Smooth muscle cell (in vitro differentiated cells): ENCODE measurements around the gene CNGA1. TPM values are rescaled to one million over a fixed set of nuclear protein-coding genes. Genes with fewer than 3 reads are reported as not detected.

ENCODE experiments used
- DNase-seq: peaks from one replicate; lab custom pipeline; 2025; ENCODE audit not compliant: unreplicated experiment; lab: John Stamatoyannopoulos, UW
- H2AFZ ChIP-seq: fragments of 200-600 bp; sonication (generic); 2 replicates; pipeline ENCODE4 v1.6.0; 2016; ENCODE audit warnings: antibody characterized with exemption, low read depth, mild to moderate bottlenecking
- H3F3A ChIP-seq: fragments of 200-600 bp; sonication (generic); 2 replicates; pipeline ENCODE4 v1.6.0; 2017; ENCODE audit warnings: antibody characterized with exemption, low read depth
- H3K27ac ChIP-seq: fragments of 200-600 bp; sonication (generic); 2 replicates; pipeline ENCODE4 v1.5.1; 2016; ENCODE audit warnings: low read depth, mild to moderate bottlenecking
- H3K27me3 ChIP-seq: fragments of 200-600 bp; sonication (generic); 2 replicates; pipeline ENCODE4 v1.6.1; 2016; ENCODE audit warnings: low read depth, mild to moderate bottlenecking
- H3K36me3 ChIP-seq: fragments of 200-600 bp; sonication (generic); 2 replicates; pipeline ENCODE4 v1.5.1; 2016; ENCODE audit warnings: low read depth
- H3K4me1 ChIP-seq: fragments of 200-600 bp; sonication (generic); 2 replicates; pipeline ENCODE4 v1.5.1; 2016; ENCODE audit warnings: low read depth
- H3K4me2 ChIP-seq: fragments of 200-600 bp; sonication (generic); 2 replicates; pipeline ENCODE4 v1.6.0; 2016; ENCODE audit warnings: mild to moderate bottlenecking
- H3K4me3 ChIP-seq: fragments of 200-600 bp; sonication (generic); 2 replicates; pipeline ENCODE4 v1.5.1; 2016; ENCODE audit warnings: mild to moderate bottlenecking
- H3K79me2 ChIP-seq: fragments of 200-600 bp; sonication (generic); 2 replicates; pipeline ENCODE4 v1.6.0; 2016; ENCODE audit warnings: low read depth, mild to moderate bottlenecking
- H3K9ac ChIP-seq: fragments of 200-600 bp; sonication (generic); 2 replicates; pipeline ENCODE4 v1.6.0; 2016; ENCODE audit warnings: low read depth
- H3K9me3 ChIP-seq: fragments of 200-600 bp; sonication (generic); replicated peaks from 2 replicates; pipeline ENCODE4 v1.5.1; 2016; ENCODE audit warnings: low read depth
- H4K20me1 ChIP-seq: fragments of 200-600 bp; sonication (generic); 2 replicates; pipeline ENCODE4 v1.6.0; 2016; ENCODE audit warnings: low read depth
- WGBS: methylation state at CpG from one replicate; pipeline ENCODE4 v1.1.7; 2016; ENCODE audit warnings: low lambda C conversion rate; 5-methylcytosine and 5-hydroxymethylcytosine counted together
- polyA plus RNA-seq: library from polyadenylated mRNA; unstranded; fragments of >200 nt; fragmentation: Nextera tagmentation; extraction: Ambion mirVana; gene quantifications from 2 replicates; pipeline ENCODE4 v1.2.1, GENCODE V29; 2016
- total RNA-seq: library from RNA; depleted of rRNA; stranded (reverse); fragments of >200 nt; gene quantifications from 2 replicates; pipeline ENCODE4 v1.2.3, GENCODE V29; 2014
- TF ChIP-seq, protein P1 (sequence below): fragments of 200-600 bp; sonication (generic); IDR thresholded peaks from 2 replicates; pipeline ENCODE4 v1.5.1; 2017; ENCODE audit warnings: borderline replicate concordance, mild to moderate bottlenecking, antibody characterized with exemption; ENCODE audit not compliant: insufficient read depth, poor library complexity, severe bottlenecking

Gene CNGA1
- total and polyA plus RNA-seq, 2 experiments from 2014 or later, result 0.31 to 0.69 TPM

DNA sequence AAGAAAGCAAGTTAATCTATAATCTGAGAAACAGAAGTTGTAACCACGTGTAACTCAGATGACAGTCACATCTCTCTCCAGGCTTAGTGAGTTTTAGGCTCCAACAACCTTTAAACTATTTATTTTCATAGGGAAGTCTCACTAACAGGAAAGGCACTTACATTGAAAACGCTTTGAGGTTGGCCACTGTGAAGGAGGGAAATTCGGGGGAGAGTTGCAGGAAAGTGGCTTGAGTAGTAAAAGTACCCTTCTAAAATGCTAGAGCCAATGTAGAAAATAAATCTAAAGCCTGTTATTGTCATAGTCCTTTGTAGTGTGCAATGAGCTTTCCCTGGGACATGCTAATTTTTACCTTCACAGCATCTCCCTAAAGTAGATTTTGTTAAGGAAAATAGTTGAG is 101.1 kb downstream of the CNGA1 start:
- H3K79me2 ChIP-seq, result peaks cover 32% of the 10 kb centered on the region
- H4K20me1 ChIP-seq, result peaks cover 10% of the 10 kb centered on the region
- H3K4me1 ChIP-seq, result peaks cover 13% of the 10 kb centered on the region
- H3F3A ChIP-seq, result no peaks in the 10 kb centered on the region
- H3K36me3 ChIP-seq, result no peaks in the 10 kb centered on the region
- 64% methylated on average over 3 of the region's 3 CpGs for WGBS
- no peak overlapping the region for H3K27ac ChIP-seq
- TF ChIP-seq, protein P1, sequence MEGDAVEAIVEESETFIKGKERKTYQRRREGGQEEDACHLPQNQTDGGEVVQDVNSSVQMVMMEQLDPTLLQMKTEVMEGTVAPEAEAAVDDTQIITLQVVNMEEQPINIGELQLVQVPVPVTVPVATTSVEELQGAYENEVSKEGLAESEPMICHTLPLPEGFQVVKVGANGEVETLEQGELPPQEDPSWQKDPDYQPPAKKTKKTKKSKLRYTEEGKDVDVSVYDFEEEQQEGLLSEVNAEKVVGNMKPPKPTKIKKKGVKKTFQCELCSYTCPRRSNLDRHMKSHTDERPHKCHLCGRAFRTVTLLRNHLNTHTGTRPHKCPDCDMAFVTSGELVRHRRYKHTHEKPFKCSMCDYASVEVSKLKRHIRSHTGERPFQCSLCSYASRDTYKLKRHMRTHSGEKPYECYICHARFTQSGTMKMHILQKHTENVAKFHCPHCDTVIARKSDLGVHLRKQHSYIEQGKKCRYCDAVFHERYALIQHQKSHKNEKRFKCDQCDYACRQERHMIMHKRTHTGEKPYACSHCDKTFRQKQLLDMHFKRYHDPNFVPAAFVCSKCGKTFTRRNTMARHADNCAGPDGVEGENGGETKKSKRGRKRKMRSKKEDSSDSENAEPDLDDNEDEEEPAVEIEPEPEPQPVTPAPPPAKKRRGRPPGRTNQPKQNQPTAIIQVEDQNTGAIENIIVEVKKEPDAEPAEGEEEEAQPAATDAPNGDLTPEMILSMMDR, result no peak
- peak overlapping the region; percentile 69 for H3K4me3 ChIP-seq
- no peaks in the 10 kb centered on the region for H3K9me3 ChIP-seq
- H2AFZ ChIP-seq, result peak overlapping the region; percentile 97
- no peaks in the 10 kb centered on the region for H3K27me3 ChIP-seq
- DNase-seq, result no peak
- no peak overlapping the region for H3K9ac ChIP-seq
- H3K4me2 ChIP-seq, result peak overlapping the region; percentile 89

DNA sequence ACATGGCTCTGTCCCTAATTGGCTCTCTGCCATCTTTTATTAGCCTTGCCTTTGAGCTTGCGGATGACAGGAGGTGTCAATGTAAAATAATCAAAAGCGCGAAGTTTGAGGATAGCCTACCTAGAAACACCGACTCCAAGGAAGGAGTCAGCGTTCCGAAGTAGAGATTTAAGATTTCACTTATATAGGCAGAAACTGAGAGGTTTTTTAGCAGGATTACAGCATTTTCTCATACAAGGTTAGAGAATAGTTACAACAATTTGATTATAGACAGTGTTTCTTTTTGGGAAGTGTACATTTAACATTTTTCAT is 101.6 kb downstream of the CNGA1 start:
- DNase-seq, result no peak
- WGBS, result 2% methylated on average over 6 of the region's 6 CpGs
- Histone ChIP-seq H3K27ac (no peak overlapping the region), H3F3A (no peaks in the 10 kb centered on the region), H3K79me2 (peaks cover 35% of the 10 kb centered on the region), H3K4me3 (peak overlapping the region; percentile 69), H4K20me1 (peaks cover 10% of the 10 kb centered on the region), H3K4me2 (peak overlapping the region; percentile 89), H2AFZ (peak overlapping the region; percentile 97), H3K36me3 (no peaks in the 10 kb centered on the region), H3K27me3 (no peaks in the 10 kb centered on the region), H3K9ac (peak overlapping the region; percentile 12), H3K4me1 (peaks cover 13% of the 10 kb centered on the region), H3K9me3 (no peaks in the 10 kb centered on the region)
- TF ChIP-seq, protein P1, result no peak

DNA sequence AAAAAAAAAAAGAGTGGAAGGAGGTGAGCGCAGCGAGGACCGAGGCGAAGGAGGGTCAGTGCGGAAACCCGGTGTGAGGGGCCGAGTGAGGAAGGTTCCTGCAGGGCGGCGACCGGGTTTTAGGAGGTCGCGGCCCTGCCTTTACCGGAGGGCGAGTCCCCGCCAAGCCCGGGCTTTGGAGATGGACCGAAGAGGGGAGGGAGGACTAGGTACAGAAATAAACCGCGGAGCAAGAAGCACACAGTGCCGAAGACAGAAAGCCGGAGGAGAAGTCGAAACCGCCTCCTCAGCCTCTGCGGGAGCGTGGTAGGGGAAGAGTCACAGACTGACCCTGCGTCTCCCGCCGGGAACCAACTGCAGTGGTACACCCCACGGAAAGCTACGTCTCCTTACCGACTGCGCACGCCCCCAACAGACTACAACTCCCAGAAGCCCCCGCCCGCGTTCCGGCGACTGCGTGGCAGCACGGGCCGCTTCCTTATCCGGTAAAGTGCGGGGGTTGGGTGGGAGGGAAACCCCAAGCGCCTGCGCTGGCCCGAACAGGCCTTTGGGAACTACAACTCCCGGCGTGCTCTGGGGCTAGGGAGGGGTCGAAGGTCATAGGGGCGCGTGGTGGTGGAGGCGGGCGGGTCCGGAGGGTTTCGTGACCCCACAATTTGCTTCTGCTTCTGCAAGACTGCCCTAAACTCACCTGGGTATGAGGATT is 102.1 kb downstream of the CNGA1 start, which contains the start of gene NFXL1:
TSS of gene NFXL1 (minus strand) at position 364 of the 706 bp plus-strand sequence. CDS start 380 bp downstream, outside the sequence.
- H3F3A ChIP-seq, result no peaks in the 10 kb centered on the region
- H3K27ac ChIP-seq, result peak within 1 kb of the TSS; percentile 46
- H3K79me2 ChIP-seq, result peaks cover 36% of the 10 kb centered on the region
- peak within 1 kb of the TSS; percentile 69 for H3K4me3 ChIP-seq
- peak; percentile 89 for DNase-seq
- H4K20me1 ChIP-seq, result peaks cover 10% of the 10 kb centered on the region
- H3K4me1 ChIP-seq, result peaks cover 13% of the 10 kb centered on the region
- H3K27me3 ChIP-seq, result no peaks in the 10 kb centered on the region
- TF ChIP-seq, protein P1, result no peak
- H3K9ac ChIP-seq, result peak within 1 kb of the TSS; percentile 45
- peak within 1 kb of the TSS; percentile 97 for H2AFZ ChIP-seq
- peak within 1 kb of the TSS; percentile 89 for H3K4me2 ChIP-seq
- no peaks in the 10 kb centered on the region for H3K36me3 ChIP-seq
- no peaks in the 10 kb centered on the region for H3K9me3 ChIP-seq
- under 1% methylated on average over 46 of the region's 55 CpGs for WGBS

DNA sequence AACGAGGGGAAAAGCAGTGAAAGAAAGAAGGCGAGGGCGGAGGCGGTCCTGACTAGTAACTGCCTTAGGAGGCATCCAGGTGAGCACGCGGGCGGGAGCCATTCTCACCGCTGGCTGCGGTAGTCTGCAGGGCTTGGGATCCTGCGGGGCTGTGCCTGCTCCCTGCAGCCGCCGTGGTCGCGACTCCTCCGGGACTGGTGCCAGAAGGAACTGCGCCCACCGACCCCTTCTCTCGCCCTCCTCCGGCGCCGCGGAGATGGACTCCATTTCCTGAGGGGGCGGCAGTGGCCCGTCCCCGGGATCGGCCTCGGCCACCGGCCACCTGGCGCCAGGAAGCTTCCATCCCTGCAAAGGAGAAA is 102.6 kb downstream of the CNGA1 start:
- H3K27me3 ChIP-seq, result no peaks in the 10 kb centered on the region
- H3K9me3 ChIP-seq, result no peaks in the 10 kb centered on the region
- H3K4me1 ChIP-seq, result peaks cover 13% of the 10 kb centered on the region
- peaks cover 37% of the 10 kb centered on the region for H3K79me2 ChIP-seq
- H3K4me2 ChIP-seq, result peak overlapping the region; percentile 89
- peak overlapping the region; percentile 69 for H3K4me3 ChIP-seq
- peak overlapping the region; percentile 84 for H2AFZ ChIP-seq
- H4K20me1 ChIP-seq, result peaks cover 15% of the 10 kb centered on the region
- 0% methylated on average over 29 of the region's 29 CpGs for WGBS
- peak overlapping the region; percentile 46 for H3K27ac ChIP-seq
- TF ChIP-seq, protein P1, result no peak
- no peak for DNase-seq
- peaks cover 5% of the 10 kb centered on the region for H3K36me3 ChIP-seq
- H3F3A ChIP-seq, result no peaks in the 10 kb centered on the region
- peak overlapping the region; percentile 45 for H3K9ac ChIP-seq
